Neural cell (in vitro differentiated cells): Measurements from ENCODE around the gene PDE4D.

Source experiments
- CTCF ChIP-seq: fragments of 450-650 bp; IDR thresholded peaks from 2 replicates; pipeline ENCODE4 v1.5.1; 2014; ENCODE audit warnings: antibody characterized with exemption, mild to moderate bottlenecking, moderate library complexity; ENCODE audit not compliant: poor library complexity, severe bottlenecking
- EP300 ChIP-seq: fragments of 450-650 bp; conservative IDR thresholded peaks from 2 replicates; pipeline ENCODE4 v1.6.1; 2014; ENCODE audit warnings: antibody characterized with exemption, mild to moderate bottlenecking, moderate library complexity; ENCODE audit not compliant: poor library complexity, severe bottlenecking
- EZH2 ChIP-seq: fragments of 200-600, 300-800 bp; shearing (Covaris generic), sonication (generic); IDR thresholded peaks from 2 replicates; pipeline ENCODE4 v1.6.1; 2014; ENCODE audit warnings: antibody characterized with exemption, low read length, borderline replicate concordance, mild to moderate bottlenecking; ENCODE audit not compliant: insufficient read depth, poor library complexity, severe bottlenecking
- POLR2AphosphoS5 ChIP-seq: IDR thresholded peaks from 2 replicates; pipeline ENCODE4 v1.6.1; 2012
- RAD21 ChIP-seq: fragments of 450-650 bp; conservative IDR thresholded peaks from 2 replicates; pipeline ENCODE4 v1.6.1; 2014; ENCODE audit warnings: antibody characterized with exemption, mild to moderate bottlenecking, moderate library complexity
- SMC3 ChIP-seq: fragments of 450-650 bp; conservative IDR thresholded peaks from 2 replicates; pipeline ENCODE4 v1.6.1; 2014; ENCODE audit warnings: antibody characterized with exemption, mild to moderate bottlenecking, moderate library complexity; ENCODE audit not compliant: poor library complexity
- TAF1 ChIP-seq: IDR thresholded peaks from 2 replicates; pipeline ENCODE4 v1.6.1; 2012; ENCODE audit warnings: low read depth
- TF ChIP-seq, protein P1 (sequence below): IDR thresholded peaks from 2 replicates; pipeline ENCODE4 v1.6.1; 2012; ENCODE audit warnings: borderline replicate concordance

DNA sequence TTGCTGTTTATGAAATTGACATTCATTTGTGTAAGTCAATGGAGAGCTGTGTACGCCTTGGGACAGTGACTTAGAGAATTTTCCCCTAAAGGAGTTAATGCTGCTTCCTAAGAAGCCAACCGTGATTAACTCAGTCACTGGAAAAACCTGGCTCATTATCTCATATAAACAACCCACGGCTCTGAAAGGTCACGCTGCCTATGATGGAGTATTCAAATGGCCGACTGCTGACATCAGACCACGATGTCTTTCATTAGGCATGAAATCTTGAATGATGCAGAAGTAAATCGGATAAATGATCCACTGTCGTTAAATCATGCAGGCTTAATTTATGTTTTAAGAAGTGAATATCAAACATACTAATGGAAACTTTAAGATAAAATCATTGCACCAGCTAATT, 706.9 kb downstream of the PDE4D start:
- no peak for TF ChIP-seq CTCF
- TF ChIP-seq, protein P1, sequence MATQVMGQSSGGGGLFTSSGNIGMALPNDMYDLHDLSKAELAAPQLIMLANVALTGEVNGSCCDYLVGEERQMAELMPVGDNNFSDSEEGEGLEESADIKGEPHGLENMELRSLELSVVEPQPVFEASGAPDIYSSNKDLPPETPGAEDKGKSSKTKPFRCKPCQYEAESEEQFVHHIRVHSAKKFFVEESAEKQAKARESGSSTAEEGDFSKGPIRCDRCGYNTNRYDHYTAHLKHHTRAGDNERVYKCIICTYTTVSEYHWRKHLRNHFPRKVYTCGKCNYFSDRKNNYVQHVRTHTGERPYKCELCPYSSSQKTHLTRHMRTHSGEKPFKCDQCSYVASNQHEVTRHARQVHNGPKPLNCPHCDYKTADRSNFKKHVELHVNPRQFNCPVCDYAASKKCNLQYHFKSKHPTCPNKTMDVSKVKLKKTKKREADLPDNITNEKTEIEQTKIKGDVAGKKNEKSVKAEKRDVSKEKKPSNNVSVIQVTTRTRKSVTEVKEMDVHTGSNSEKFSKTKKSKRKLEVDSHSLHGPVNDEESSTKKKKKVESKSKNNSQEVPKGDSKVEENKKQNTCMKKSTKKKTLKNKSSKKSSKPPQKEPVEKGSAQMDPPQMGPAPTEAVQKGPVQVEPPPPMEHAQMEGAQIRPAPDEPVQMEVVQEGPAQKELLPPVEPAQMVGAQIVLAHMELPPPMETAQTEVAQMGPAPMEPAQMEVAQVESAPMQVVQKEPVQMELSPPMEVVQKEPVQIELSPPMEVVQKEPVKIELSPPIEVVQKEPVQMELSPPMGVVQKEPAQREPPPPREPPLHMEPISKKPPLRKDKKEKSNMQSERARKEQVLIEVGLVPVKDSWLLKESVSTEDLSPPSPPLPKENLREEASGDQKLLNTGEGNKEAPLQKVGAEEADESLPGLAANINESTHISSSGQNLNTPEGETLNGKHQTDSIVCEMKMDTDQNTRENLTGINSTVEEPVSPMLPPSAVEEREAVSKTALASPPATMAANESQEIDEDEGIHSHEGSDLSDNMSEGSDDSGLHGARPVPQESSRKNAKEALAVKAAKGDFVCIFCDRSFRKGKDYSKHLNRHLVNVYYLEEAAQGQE, result no peak
- TF ChIP-seq POLR2AphosphoS5, result no peak
- TF ChIP-seq EP300, result no peak
- TF ChIP-seq EZH2, result no peak
- no peak for TF ChIP-seq TAF1
- no peak for TF ChIP-seq SMC3
- no peak for TF ChIP-seq RAD21
